HEK293 (cell line): Measurements from ENCODE around the gene RAET1L.

Experiments used
- BCL11A ChIP-seq: fragments of 450-650 bp; formaldehyde crosslinking; IDR thresholded peaks from 2 replicates; pipeline ENCODE4 v1.5.1; 2016; ENCODE audit warnings: low read depth, missing biosample characterization, missing genetic modification characterization
- GLI4 ChIP-seq: fragments of 450-650 bp; formaldehyde crosslinking; IDR thresholded peaks from 2 replicates; pipeline ENCODE4 v1.5.1; 2016; ENCODE audit warnings: missing biosample characterization, missing genetic modification characterization
- HOXD13 ChIP-seq: sonication (generic); formaldehyde crosslinking; IDR thresholded peaks from 2 replicates; pipeline ENCODE4 v1.8.0; 2022; ENCODE audit warnings: missing genetic modification reagents, borderline replicate concordance
- ZBTB21 ChIP-seq: fragments of 450-650 bp; formaldehyde crosslinking; IDR thresholded peaks from 2 replicates; pipeline ENCODE4 v1.5.1; 2017; ENCODE audit warnings: missing biosample characterization, missing genetic modification characterization
- ZBTB7A ChIP-seq: fragments of 450-650 bp; formaldehyde crosslinking; IDR thresholded peaks from 2 replicates; pipeline ENCODE4 v1.5.1; 2016; ENCODE audit warnings: low read depth, missing biosample characterization, missing genetic modification characterization
- ZFP3 ChIP-seq: fragments of 450-650 bp; formaldehyde crosslinking; IDR thresholded peaks from 2 replicates; pipeline ENCODE4 v1.5.1; 2016; ENCODE audit warnings: low read depth, missing biosample characterization, missing genetic modification characterization
- ZNF121 ChIP-seq: fragments of 450-650 bp; formaldehyde crosslinking; IDR thresholded peaks from 2 replicates; pipeline ENCODE4 v1.5.1; 2016; ENCODE audit warnings: missing biosample characterization, missing genetic modification characterization
- ZNF132 ChIP-seq: fragments of 450-650 bp; formaldehyde crosslinking; IDR thresholded peaks from 2 replicates; pipeline ENCODE4 v1.5.1; 2017; ENCODE audit warnings: missing biosample characterization, missing genetic modification characterization, borderline replicate concordance
- ZNF140 ChIP-seq: fragments of 450-650 bp; formaldehyde crosslinking; IDR thresholded peaks from 2 replicates; pipeline ENCODE4 v1.5.1; 2016; ENCODE audit warnings: missing biosample characterization, missing genetic modification characterization
- ZNF155 ChIP-seq: fragments of 450-650 bp; formaldehyde crosslinking; IDR thresholded peaks from 2 replicates; pipeline ENCODE4 v1.5.1; 2016; ENCODE audit warnings: missing biosample characterization, missing genetic modification characterization
- ZNF157 ChIP-seq: fragments of 450-650 bp; formaldehyde crosslinking; IDR thresholded peaks from 2 replicates; pipeline ENCODE4 v1.5.1; 2016; ENCODE audit warnings: missing biosample characterization, missing genetic modification characterization
- ZNF221 ChIP-seq: fragments of 450-650 bp; formaldehyde crosslinking; IDR thresholded peaks from 2 replicates; pipeline ENCODE4 v1.5.1; 2017; ENCODE audit warnings: missing biosample characterization, missing genetic modification characterization, borderline replicate concordance
- ZNF24 ChIP-seq: fragments of 450-650 bp; formaldehyde crosslinking; IDR thresholded peaks from 2 replicates; pipeline ENCODE4 v1.5.1; 2016; ENCODE audit warnings: missing biosample characterization, missing genetic modification characterization
- ZNF292 ChIP-seq: fragments of 450-650 bp; formaldehyde crosslinking; IDR thresholded peaks from 2 replicates; pipeline ENCODE4 v1.5.1; 2016; ENCODE audit warnings: low read depth, missing biosample characterization, missing genetic modification characterization, borderline replicate concordance
- ZNF549 ChIP-seq: fragments of 450-650 bp; IDR thresholded peaks from 2 replicates; pipeline ENCODE4 v1.5.1; 2018; ENCODE audit warnings: missing biosample characterization, missing genetic modification characterization, mild to moderate bottlenecking, inconsistent platforms, moderate library complexity
- ZNF596 ChIP-seq: fragments of 450-650 bp; IDR thresholded peaks from 2 replicates; pipeline ENCODE4 v1.5.0; 2018; ENCODE audit warnings: missing biosample characterization, mild to moderate bottlenecking, missing genetic modification characterization, moderate library complexity
- ZXDB ChIP-seq: fragments of 450-650 bp; formaldehyde crosslinking; IDR thresholded peaks from 2 replicates; pipeline ENCODE4 v1.5.1; 2016; ENCODE audit warnings: missing biosample characterization, missing genetic modification characterization
- TF ChIP-seq, protein P1 (sequence below): fragments of 450-650 bp; formaldehyde crosslinking; IDR thresholded peaks from 2 replicates; pipeline ENCODE4 v1.5.1; 2016; ENCODE audit warnings: missing biosample characterization, missing genetic modification characterization
- TF ChIP-seq, protein P2 (sequence below): fragments of 450-650 bp; formaldehyde crosslinking; IDR thresholded peaks from 2 replicates; pipeline ENCODE4 v1.5.1; 2016; ENCODE audit warnings: missing biosample characterization, missing genetic modification characterization
- TF ChIP-seq, protein P3 (sequence below): fragments of 450-650 bp; formaldehyde crosslinking; IDR thresholded peaks from 2 replicates; pipeline ENCODE4 v1.5.1; 2016; ENCODE audit warnings: missing biosample characterization, missing genetic modification characterization, borderline replicate concordance
- TF ChIP-seq, protein P4 (sequence below): fragments of 450-650 bp; formaldehyde crosslinking; IDR thresholded peaks from 2 replicates; pipeline ENCODE4 v1.5.1; 2017; ENCODE audit warnings: missing biosample characterization, missing genetic modification characterization
- TF ChIP-seq, protein P5 (sequence below): fragments of 450-650 bp; formaldehyde crosslinking; conservative IDR thresholded peaks from 2 replicates; pipeline ENCODE4 v1.5.1; 2016; ENCODE audit warnings: low read depth, missing biosample characterization, missing genetic modification characterization
- TF ChIP-seq, protein P6 (sequence below): fragments of 450-650 bp; formaldehyde crosslinking; IDR thresholded peaks from 2 replicates; pipeline ENCODE4 v1.5.1; 2016; ENCODE audit warnings: missing biosample characterization, missing genetic modification characterization
- TF ChIP-seq, protein P7 (sequence below): fragments of 450-650 bp; IDR thresholded peaks from 2 replicates; pipeline ENCODE4 v1.5.1; 2018; ENCODE audit warnings: missing biosample characterization, mild to moderate bottlenecking, missing genetic modification characterization
- TF ChIP-seq, protein P8 (sequence below): fragments of 450-650 bp; formaldehyde crosslinking; IDR thresholded peaks from 2 replicates; pipeline ENCODE4 v1.5.1; 2017; ENCODE audit warnings: missing biosample characterization, missing genetic modification characterization

The RAET1L gene

DNA sequence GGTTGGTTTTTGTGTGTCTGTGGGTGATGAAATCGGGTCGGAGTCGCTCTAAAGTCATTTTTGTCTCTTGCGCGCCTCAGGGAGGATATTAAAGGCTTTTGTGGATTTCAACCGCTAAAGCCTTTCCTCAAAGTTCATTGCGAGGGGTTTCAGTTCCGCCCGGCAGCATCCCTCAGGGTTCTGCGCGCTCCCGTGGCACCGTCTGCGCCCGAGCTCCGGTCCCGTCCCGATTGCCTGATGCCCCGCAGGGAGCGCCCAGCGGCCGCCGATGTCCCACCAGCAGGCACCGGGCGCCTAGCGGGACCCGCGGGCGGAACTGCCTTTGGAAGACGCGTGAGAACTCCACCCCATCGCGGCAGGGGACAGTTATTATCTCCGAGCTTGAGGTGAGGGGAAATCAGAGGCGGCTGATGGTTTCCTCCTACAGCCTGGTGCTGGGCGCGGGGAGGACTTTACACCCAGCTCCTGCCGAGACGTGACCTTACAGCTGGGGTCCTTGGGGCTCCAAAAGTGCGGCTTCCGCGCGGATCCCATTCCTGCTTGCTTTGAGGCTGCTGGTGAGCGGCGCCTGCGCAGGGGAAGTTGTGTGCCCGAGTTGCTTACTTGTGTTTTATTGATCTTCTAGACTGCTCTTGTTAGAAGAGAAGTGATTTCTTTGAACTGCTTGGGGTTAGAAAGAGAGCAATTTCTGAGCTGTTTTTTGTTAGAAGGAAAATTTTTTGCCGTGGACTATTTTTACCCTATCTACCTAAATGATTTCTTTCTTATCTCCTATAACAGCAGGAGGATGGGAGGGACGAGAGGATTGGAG, 34.5 kb downstream of the RAET1L start (continued):
- TF ChIP-seq, protein P1, sequence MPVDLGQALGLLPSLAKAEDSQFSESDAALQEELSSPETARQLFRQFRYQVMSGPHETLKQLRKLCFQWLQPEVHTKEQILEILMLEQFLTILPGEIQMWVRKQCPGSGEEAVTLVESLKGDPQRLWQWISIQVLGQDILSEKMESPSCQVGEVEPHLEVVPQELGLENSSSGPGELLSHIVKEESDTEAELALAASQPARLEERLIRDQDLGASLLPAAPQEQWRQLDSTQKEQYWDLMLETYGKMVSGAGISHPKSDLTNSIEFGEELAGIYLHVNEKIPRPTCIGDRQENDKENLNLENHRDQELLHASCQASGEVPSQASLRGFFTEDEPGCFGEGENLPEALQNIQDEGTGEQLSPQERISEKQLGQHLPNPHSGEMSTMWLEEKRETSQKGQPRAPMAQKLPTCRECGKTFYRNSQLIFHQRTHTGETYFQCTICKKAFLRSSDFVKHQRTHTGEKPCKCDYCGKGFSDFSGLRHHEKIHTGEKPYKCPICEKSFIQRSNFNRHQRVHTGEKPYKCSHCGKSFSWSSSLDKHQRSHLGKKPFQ (tag by site-specific recombination), result no peak
- TF ChIP-seq ZNF155 (no peak), ZNF24 (no peak), ZXDB (tag by site-specific recombination) (no peak), ZNF132 (tag by site-specific recombination) (no peak), BCL11A (no peak), ZNF549 (no peak), GLI4 (tag by site-specific recombination) (no peak), ZNF221 (no peak), HOXD13 (CRISPR knock-in tag) (no peak), ZNF596 (tag by site-specific recombination) (no peak), ZBTB21 (tag by site-specific recombination) (peak; percentile 20; the same call in 1 of the 2 replicates), ZNF157 (no peak), ZNF140 (tag by site-specific recombination) (no peak), ZNF292 (tag by site-specific recombination) (no peak), ZNF121 (no peak), ZFP3 (tag by site-specific recombination) (no peak), ZBTB7A (no peak)
- TF ChIP-seq, protein P2, sequence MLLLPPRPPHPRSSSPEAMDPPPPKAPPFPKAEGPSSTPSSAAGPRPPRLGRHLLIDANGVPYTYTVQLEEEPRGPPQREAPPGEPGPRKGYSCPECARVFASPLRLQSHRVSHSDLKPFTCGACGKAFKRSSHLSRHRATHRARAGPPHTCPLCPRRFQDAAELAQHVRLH (tag by site-specific recombination), result no peak
- TF ChIP-seq, protein P3, sequence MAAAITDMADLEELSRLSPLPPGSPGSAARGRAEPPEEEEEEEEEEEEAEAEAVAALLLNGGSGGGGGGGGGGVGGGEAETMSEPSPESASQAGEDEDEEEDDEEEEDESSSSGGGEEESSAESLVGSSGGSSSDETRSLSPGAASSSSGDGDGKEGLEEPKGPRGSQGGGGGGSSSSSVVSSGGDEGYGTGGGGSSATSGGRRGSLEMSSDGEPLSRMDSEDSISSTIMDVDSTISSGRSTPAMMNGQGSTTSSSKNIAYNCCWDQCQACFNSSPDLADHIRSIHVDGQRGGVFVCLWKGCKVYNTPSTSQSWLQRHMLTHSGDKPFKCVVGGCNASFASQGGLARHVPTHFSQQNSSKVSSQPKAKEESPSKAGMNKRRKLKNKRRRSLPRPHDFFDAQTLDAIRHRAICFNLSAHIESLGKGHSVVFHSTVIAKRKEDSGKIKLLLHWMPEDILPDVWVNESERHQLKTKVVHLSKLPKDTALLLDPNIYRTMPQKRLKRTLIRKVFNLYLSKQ, result no peak
- TF ChIP-seq, protein P4, sequence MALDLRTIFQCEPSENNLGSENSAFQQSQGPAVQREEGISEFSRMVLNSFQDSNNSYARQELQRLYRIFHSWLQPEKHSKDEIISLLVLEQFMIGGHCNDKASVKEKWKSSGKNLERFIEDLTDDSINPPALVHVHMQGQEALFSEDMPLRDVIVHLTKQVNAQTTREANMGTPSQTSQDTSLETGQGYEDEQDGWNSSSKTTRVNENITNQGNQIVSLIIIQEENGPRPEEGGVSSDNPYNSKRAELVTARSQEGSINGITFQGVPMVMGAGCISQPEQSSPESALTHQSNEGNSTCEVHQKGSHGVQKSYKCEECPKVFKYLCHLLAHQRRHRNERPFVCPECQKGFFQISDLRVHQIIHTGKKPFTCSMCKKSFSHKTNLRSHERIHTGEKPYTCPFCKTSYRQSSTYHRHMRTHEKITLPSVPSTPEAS (tag by site-specific recombination), result no peak
- TF ChIP-seq, protein P5, sequence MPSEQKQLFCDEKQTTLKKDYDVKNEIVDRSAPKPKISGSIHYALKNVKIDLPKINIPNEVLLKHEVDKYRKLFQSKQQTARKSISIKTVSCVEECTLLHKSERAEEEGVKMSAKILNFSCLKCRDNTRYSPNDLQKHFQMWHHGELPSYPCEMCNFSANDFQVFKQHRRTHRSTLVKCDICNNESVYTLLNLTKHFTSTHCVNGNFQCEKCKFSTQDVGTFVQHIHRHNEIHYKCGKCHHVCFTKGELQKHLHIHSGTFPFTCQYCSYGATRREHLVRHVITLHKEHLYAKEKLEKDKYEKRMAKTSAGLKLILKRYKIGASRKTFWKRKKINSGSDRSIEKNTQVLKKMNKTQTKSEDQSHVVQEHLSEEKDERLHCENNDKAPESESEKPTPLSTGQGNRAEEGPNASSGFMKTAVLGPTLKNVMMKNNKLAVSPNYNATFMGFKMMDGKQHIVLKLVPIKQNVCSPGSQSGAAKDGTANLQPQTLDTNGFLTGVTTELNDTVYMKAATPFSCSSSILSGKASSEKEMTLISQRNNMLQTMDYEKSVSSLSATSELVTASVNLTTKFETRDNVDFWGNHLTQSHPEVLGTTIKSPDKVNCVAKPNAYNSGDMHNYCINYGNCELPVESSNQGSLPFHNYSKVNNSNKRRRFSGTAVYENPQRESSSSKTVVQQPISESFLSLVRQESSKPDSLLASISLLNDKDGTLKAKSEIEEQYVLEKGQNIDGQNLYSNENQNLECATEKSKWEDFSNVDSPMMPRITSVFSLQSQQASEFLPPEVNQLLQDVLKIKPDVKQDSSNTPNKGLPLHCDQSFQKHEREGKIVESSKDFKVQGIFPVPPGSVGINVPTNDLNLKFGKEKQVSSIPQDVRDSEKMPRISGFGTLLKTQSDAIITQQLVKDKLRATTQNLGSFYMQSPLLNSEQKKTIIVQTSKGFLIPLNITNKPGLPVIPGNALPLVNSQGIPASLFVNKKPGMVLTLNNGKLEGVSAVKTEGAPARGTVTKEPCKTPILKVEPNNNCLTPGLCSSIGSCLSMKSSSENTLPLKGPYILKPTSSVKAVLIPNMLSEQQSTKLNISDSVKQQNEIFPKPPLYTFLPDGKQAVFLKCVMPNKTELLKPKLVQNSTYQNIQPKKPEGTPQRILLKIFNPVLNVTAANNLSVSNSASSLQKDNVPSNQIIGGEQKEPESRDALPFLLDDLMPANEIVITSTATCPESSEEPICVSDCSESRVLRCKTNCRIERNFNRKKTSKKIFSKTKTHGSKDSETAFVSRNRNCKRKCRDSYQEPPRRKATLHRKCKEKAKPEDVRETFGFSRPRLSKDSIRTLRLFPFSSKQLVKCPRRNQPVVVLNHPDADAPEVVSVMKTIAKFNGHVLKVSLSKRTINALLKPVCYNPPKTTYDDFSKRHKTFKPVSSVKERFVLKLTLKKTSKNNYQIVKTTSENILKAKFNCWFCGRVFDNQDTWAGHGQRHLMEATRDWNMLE (tag by site-specific recombination), result no peak
- TF ChIP-seq, protein P6, sequence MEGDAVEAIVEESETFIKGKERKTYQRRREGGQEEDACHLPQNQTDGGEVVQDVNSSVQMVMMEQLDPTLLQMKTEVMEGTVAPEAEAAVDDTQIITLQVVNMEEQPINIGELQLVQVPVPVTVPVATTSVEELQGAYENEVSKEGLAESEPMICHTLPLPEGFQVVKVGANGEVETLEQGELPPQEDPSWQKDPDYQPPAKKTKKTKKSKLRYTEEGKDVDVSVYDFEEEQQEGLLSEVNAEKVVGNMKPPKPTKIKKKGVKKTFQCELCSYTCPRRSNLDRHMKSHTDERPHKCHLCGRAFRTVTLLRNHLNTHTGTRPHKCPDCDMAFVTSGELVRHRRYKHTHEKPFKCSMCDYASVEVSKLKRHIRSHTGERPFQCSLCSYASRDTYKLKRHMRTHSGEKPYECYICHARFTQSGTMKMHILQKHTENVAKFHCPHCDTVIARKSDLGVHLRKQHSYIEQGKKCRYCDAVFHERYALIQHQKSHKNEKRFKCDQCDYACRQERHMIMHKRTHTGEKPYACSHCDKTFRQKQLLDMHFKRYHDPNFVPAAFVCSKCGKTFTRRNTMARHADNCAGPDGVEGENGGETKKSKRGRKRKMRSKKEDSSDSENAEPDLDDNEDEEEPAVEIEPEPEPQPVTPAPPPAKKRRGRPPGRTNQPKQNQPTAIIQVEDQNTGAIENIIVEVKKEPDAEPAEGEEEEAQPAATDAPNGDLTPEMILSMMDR (tag by site-specific recombination), result peak; percentile 56
- TF ChIP-seq, protein P7, sequence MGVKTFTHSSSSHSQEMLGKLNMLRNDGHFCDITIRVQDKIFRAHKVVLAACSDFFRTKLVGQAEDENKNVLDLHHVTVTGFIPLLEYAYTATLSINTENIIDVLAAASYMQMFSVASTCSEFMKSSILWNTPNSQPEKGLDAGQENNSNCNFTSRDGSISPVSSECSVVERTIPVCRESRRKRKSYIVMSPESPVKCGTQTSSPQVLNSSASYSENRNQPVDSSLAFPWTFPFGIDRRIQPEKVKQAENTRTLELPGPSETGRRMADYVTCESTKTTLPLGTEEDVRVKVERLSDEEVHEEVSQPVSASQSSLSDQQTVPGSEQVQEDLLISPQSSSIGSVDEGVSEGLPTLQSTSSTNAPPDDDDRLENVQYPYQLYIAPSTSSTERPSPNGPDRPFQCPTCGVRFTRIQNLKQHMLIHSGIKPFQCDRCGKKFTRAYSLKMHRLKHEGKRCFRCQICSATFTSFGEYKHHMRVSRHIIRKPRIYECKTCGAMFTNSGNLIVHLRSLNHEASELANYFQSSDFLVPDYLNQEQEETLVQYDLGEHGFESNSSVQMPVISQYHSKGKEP (tag by site-specific recombination), result no peak
- TF ChIP-seq, protein P8, sequence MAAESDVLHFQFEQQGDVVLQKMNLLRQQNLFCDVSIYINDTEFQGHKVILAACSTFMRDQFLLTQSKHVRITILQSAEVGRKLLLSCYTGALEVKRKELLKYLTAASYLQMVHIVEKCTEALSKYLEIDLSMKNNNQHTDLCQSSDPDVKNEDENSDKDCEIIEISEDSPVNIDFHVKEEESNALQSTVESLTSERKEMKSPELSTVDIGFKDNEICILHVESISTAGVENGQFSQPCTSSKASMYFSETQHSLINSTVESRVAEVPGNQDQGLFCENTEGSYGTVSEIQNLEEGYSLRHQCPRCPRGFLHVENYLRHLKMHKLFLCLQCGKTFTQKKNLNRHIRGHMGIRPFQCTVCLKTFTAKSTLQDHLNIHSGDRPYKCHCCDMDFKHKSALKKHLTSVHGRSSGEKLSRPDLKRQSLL, result no peak
